Measurements from ENCODE around the gene CLIC4. TPM values are rescaled to one million over a fixed set of nuclear protein-coding genes. Genes with fewer than 3 reads are reported as not detected.

CLIC4 gene
- total RNA-seq, 1 experiment from 2014 or later: 87.4 TPM

Small RNAs within 50 kb of the gene (small RNA-seq; reads per million reads assigned to genes)
- gene RNU6-1208P: not detected

Other genes starting within 250 kb of the CLIC4 start
- 4.8 and 6.6 TPM in 2 replicates for gene RCAN3, start 242.6 kb upstream of the CLIC4 start, total RNA-seq (2014; rRNA removed; shearing (Covaris generic); ENCODE audit: low replicate concordance)
- not detected in 2 replicates for gene NCMAP, start 189.4 kb upstream of the CLIC4 start, total RNA-seq (2014; rRNA removed; shearing (Covaris generic); ENCODE audit: low replicate concordance)
- 54.3 and 98.5 TPM in 2 replicates for gene SRRM1, start 102.1 kb upstream of the CLIC4 start, total RNA-seq (2014; rRNA removed; shearing (Covaris generic); ENCODE audit: low replicate concordance)
- 35.2 and 36.6 TPM in 2 replicates for gene RUNX3, start 184.8 kb downstream of the CLIC4 start, total RNA-seq (2014; rRNA removed; shearing (Covaris generic); ENCODE audit: low replicate concordance)

Data from Karpas-422 (cell line).